ENCODE data around the gene HNRNPC. TPM values are rescaled to one million over a fixed set of nuclear protein-coding genes. Genes with fewer than 3 reads are reported as not detected.

HNRNPC gene
- polyA plus RNA-seq, 1 donor from 2014 or later = 1,176 TPM

DNA sequence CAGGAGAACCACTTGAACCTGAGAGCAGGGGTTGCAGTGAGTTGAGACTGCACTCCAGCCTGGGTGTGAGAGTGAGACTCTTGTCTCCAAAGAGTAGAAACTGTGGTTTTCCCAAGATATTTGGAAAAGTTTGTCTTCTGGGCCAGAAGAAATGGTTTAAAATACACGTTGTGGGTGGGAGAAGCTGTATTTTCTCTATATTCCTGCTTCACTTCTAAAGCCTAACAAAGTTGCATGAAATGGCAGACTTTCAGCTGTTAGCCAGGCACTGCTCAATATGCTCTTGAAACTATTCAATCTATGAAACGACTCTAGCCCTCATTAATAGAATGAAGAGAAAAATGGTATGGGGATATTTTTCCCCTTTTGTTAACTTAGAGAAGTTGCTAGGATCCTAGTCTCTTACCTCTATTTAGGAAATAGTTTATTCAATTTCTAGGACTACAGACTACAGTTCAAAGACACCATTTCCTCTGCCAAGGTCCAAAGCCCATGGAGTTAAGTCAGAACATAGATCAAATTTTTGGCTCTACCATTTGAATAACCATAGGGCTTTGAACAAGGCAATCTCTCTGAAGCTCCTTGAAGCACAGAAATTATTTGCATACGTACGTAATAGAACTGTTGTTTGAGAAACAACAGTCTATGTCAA, 64.1 kb downstream of the HNRNPC start:
- no peak for TF ChIP-seq RAD21 (conservative IDR thresholded peaks at IDR 0.05)
- Histone ChIP-seq H3K27ac (ENCODE audit: low read length) (no peak overlapping the region), H3K36me3 (ENCODE audit: insufficient read depth, low read length) (no peaks in the 10 kb centered on the region), H3K9me2 (ENCODE audit: insufficient read depth, low read length) (no peaks in the 10 kb centered on the region), H4K20me1 (ENCODE audit: insufficient read depth) (no peaks in the 10 kb centered on the region), H3F3A (ENCODE audit: insufficient read depth, low read length, poor library complexity, severe bottlenecking) (peaks cover under 1% of the 10 kb centered on the region), H3K79me2 (replicated peaks; ENCODE audit: insufficient read depth, low read length) (no peaks in the 10 kb centered on the region), H3K9me3 (ENCODE audit: low read length) (no peaks in the 10 kb centered on the region), H3K4me3 (ENCODE audit: low read length) (no peak overlapping the region), H2AFZ (ENCODE audit: low read depth, low read length) (no peak overlapping the region), H3K4me2 (ENCODE audit: low read length) (no peak overlapping the region), H3K9ac (ENCODE audit: low read length) (no peak overlapping the region), H3K27me3 (ENCODE audit: insufficient read depth, low read depth, low read length) (no peaks in the 10 kb centered on the region)

GRCh38 chr14:21204167-21205025, 64.8 kb downstream of the HNRNPC start:
- H2AFZ ChIP-seq (ENCODE audit: low read depth, low read length) = no peak overlapping the region

More at GRCh38 chr14:21204167-21205025, 64.8 kb downstream of the HNRNPC start:
- Histone ChIP-seq H3K4me3 (ENCODE audit: low read length) (no peak overlapping the region), H3K79me2 (replicated peaks; ENCODE audit: insufficient read depth, low read length) (no peaks in the 10 kb centered on the region), H3K36me3 (ENCODE audit: insufficient read depth, low read length) (no peaks in the 10 kb centered on the region), H3F3A (ENCODE audit: insufficient read depth, low read length, poor library complexity, severe bottlenecking) (peaks cover 4% of the 10 kb centered on the region), H3K27ac (ENCODE audit: low read length) (no peak overlapping the region), H3K9me2 (ENCODE audit: insufficient read depth, low read length) (no peaks in the 10 kb centered on the region), H3K27me3 (ENCODE audit: insufficient read depth, low read depth, low read length) (no peaks in the 10 kb centered on the region), H3K4me2 (ENCODE audit: low read length) (no peak overlapping the region), H4K20me1 (ENCODE audit: insufficient read depth) (no peaks in the 10 kb centered on the region), H3K9me3 (ENCODE audit: low read length) (no peaks in the 10 kb centered on the region), H3K9ac (ENCODE audit: low read length) (no peak overlapping the region)
- no peak for TF ChIP-seq REST (IDR thresholded peaks at IDR 0.05; ENCODE audit: borderline replicate concordance)
- no peak for TF ChIP-seq RAD21 (conservative IDR thresholded peaks at IDR 0.05)
- no peak for TF ChIP-seq MXI1 (conservative IDR thresholded peaks at IDR 0.05; ENCODE audit: poor library complexity, severe bottlenecking)
- TF ChIP-seq EP300 (conservative IDR thresholded peaks at IDR 0.05; ENCODE audit: poor library complexity, severe bottlenecking) = no peak
- TF ChIP-seq TAF1 (IDR thresholded peaks at IDR 0.05; ENCODE audit: low read depth) = no peak
- no peak for TF ChIP-seq CTCF (IDR thresholded peaks at IDR 0.05; ENCODE audit: poor library complexity, severe bottlenecking)
- TF ChIP-seq EZH2 (IDR thresholded peaks at IDR 0.05; ENCODE audit: borderline replicate concordance, insufficient read depth, low read length, poor library complexity, severe bottlenecking) = no peak
- TF ChIP-seq SMC3 (conservative IDR thresholded peaks at IDR 0.05; ENCODE audit: poor library complexity) = no peak
- no peak for TF ChIP-seq POLR2AphosphoS5 (IDR thresholded peaks at IDR 0.05)

Data from neural cell (in vitro differentiated cells).